Mucosa of descending colon (tissue), 3 donors: ENCODE measurements around the gene CDK14. TPM values are rescaled to one million over a fixed set of nuclear protein-coding genes. Genes with fewer than 3 reads are reported as not detected.

ENCODE experiments used
- ATAC-seq: fragments of 200-7000 bp; cut with Tn5 transposase; one replicate; pipeline ENCODE4 v1.9.1; 2020; ENCODE audit warnings: mild to moderate bottlenecking, moderate library complexity
- DNase-seq, 3 donors: peaks; one replicate each; pipeline ENCODE4 v3.0.0-alpha.2; 2020
- H3K36me3 ChIP-seq: fragments of 200-600 bp; one replicate; pipeline ENCODE4 v1.8.0; 2021; ENCODE audit warnings: low read depth, mild to moderate bottlenecking
- H3K4me1 ChIP-seq: fragments of 200-600 bp; one replicate; pipeline ENCODE4 v1.8.0; 2021; ENCODE audit warnings: low read depth, mild to moderate bottlenecking
- H3K4me3 ChIP-seq: fragments of 200-600 bp; one replicate; pipeline ENCODE4 v1.8.0; 2021; ENCODE audit warnings: mild to moderate bottlenecking
- H3K9me3 ChIP-seq: fragments of 200-600 bp; one replicate; pipeline ENCODE4 v1.8.0; 2021; ENCODE audit warnings: mild to moderate bottlenecking
- intact Hi-C, 2 donors: fragments of 100-400 bp; cut with DNase I in 1 of 2; cut with micrococcal nuclease in 1 of 2; formaldehyde crosslinking; loops; one replicate each; pipeline versions ENCODE4 v1.11.0 to v1.11.1; 2022; cut with DNase I, micrococcal nuclease
- total RNA-seq, 3 donors: library from RNA; stranded (reverse); fragmentation: NEBNext Ultra II Directional in 2 of 3; extraction: Animal tissue kit (Norgen Biotek cat#: 25700) in 2 of 3; gene quantifications; one replicate each; pipeline versions ENCODE4 v1.2.1 to v1.2.4, GENCODE V29; 2021 to 2023
- TF ChIP-seq, protein P1 (sequence below): fragments of 200-600 bp; IDR thresholded peaks from one replicate; pipeline ENCODE4 v1.8.0; 2022; ENCODE audit warnings: antibody characterized with exemption, mild to moderate bottlenecking
- donor health status: DM: no; HTN: no; CAD: no; lungs with moderate emphysema.
- donor health status: DM: no; HTN: no; CAD: no.
- donor health status: DM: no; HTN: yes; CAD: no.

Gene CDK14
- total RNA-seq, 3 donors from 2014 or later: 5.4 to 24.4 (median 5.6) TPM

- H3K4me1 ChIP-seq: no peaks in the 10 kb centered on the region
- no peak overlapping the region for H3K4me3 ChIP-seq
- ATAC-seq: no peak
- peaks cover 5% of the 10 kb centered on the region for H3K9me3 ChIP-seq
- intact Hi-C loops: no loop called here
- no peaks in the 10 kb centered on the region for H3K36me3 ChIP-seq
- TF ChIP-seq, protein P1, sequence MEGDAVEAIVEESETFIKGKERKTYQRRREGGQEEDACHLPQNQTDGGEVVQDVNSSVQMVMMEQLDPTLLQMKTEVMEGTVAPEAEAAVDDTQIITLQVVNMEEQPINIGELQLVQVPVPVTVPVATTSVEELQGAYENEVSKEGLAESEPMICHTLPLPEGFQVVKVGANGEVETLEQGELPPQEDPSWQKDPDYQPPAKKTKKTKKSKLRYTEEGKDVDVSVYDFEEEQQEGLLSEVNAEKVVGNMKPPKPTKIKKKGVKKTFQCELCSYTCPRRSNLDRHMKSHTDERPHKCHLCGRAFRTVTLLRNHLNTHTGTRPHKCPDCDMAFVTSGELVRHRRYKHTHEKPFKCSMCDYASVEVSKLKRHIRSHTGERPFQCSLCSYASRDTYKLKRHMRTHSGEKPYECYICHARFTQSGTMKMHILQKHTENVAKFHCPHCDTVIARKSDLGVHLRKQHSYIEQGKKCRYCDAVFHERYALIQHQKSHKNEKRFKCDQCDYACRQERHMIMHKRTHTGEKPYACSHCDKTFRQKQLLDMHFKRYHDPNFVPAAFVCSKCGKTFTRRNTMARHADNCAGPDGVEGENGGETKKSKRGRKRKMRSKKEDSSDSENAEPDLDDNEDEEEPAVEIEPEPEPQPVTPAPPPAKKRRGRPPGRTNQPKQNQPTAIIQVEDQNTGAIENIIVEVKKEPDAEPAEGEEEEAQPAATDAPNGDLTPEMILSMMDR: no peak
- no peak for DNase-seq
These were observed 242.7 kb downstream of the CDK14 start for GRCh38 chr7:90838799-90839198.

DNA sequence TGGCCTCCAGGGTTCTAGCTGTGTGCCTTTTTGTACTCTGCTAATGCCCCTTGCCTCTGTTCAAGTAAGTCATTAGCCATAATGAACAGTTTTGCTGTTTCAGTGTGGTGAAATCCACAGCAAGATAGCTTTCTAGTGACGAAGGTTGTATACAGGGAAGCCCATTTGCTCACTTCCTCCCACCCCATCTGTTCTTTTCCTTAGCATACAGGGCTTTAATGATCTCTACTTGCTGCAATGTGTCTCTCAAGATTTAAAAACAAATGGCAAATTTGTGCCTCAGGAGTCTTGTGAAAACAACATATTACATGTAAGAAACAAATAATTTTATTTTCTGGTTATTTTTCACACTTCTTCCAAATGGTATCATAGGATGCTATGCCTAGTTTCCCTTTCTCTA lies 243.2 kb downstream of the CDK14 start:
- DNase-seq (no peak), ATAC-seq (no peak)
- intact Hi-C loops: no loop called here
- no peak overlapping the region for H3K4me3 ChIP-seq
- no peaks in the 10 kb centered on the region for H3K36me3 ChIP-seq
- peaks cover 5% of the 10 kb centered on the region for H3K9me3 ChIP-seq
- TF ChIP-seq, protein P1: no peak
- no peaks in the 10 kb centered on the region for H3K4me1 ChIP-seq

- TF ChIP-seq, protein P1: no peak
- ATAC-seq: no peak
- no peaks in the 10 kb centered on the region for H3K4me1 ChIP-seq
These were observed 243.7 kb downstream of the CDK14 start for GRCh38 chr7:90839727-90840291.

DNA sequence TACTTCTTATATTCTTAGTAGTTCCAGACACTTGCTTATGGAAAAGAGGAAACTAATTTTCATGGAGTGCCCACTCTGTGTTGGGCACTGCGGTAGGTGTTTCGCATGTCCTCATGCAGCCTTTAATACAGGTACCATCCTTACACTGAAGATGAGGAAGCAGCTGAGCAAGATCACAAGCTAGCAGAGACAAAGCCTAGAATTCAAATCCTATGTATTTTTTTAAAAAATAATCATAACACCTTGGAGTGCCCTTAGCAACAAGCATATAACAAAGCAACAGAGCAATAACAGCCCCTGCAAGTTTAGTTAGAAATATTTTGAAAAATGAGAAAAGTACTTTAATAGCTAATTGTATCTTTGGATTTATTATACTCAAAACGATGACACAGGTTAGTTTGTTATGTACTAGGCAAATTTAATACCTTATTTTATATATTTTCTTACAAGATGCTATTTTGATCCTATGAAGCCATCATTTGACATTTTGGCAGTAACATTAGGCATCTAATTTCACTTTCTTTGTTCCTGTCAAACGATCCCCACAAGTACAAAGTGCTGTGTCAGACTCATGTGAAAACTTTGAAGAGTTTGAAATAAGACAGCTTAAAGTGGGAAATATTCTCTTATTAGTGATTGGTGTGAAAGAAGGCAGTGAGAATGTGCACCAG lies 245.8 kb downstream of the CDK14 start:
- no peaks in the 10 kb centered on the region for H3K36me3 ChIP-seq
- H3K4me3 ChIP-seq: no peak overlapping the region
- peaks cover 5% of the 10 kb centered on the region for H3K9me3 ChIP-seq
- H3K4me1 ChIP-seq: no peaks in the 10 kb centered on the region
- ATAC-seq (no peak), DNase-seq (no peak)
- TF ChIP-seq, protein P1: no peak
- intact Hi-C loops: no loop called here

More at GRCh38 chr7:90839727-90840291, 243.7 kb downstream of the CDK14 start:
- DNase-seq: no peak
- intact Hi-C loops: no loop called here
- Histone ChIP-seq H3K36me3 (no peaks in the 10 kb centered on the region), H3K4me3 (no peak overlapping the region), H3K9me3 (peaks cover 5% of the 10 kb centered on the region)

DNA sequence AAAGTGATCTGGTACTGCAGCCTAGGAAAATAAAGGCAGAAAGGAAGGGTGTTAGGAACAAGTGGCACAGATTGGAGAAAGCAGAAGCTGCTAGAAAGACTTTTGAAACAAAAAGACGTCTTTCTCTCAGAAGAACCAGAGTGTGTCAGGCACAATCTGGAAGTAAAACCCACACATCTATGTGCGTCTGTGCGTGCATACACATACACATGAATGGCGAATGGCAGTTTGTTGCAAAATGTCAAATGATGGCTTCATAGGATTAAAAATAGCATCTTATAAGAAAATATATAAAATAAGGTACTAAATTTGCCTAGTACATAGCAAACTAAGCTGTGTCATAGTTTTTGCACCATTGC lies 246.3 kb downstream of the CDK14 start:
- H3K4me1 ChIP-seq: no peaks in the 10 kb centered on the region
- H3K4me3 ChIP-seq: no peak overlapping the region
- no peaks in the 10 kb centered on the region for H3K36me3 ChIP-seq
- intact Hi-C loops: no loop called here
- H3K9me3 ChIP-seq: peaks cover 5% of the 10 kb centered on the region
- no peak for DNase-seq
- ATAC-seq: no peak
- TF ChIP-seq, protein P1: no peak
